ENCODE data around the gene TJAP1.
"Not testable (repeated sequence)": the region's sequence is repeated elsewhere in the genome, so short reads cannot be mapped to it uniquely, and the experiment has no call there.

Gene TJAP1

GRCh38 chr6:43488667-43489276 lies 11.4 kb downstream of the TJAP1 start:
- DNase-seq (ENCODE audit: low spot score), result no peak

GRCh38 chr6:43489277-43490072 lies 12.1 kb downstream of the TJAP1 start:
- no peak for DNase-seq (ENCODE audit: low spot score)

- no peak for DNase-seq (ENCODE audit: low spot score)
Observed at GRCh38 chr6:43490523-43490939, 13.2 kb downstream of the TJAP1 start.

- DNase-seq (ENCODE audit: low spot score), result no peak
Observed at GRCh38 chr6:43491750-43492661, 14.6 kb downstream of the TJAP1 start.

- DNase-seq (ENCODE audit: low spot score), result no peak
Observed at GRCh38 chr6:43492673-43493072, 15.3 kb downstream of the TJAP1 start.

GRCh38 chr6:43493230-43493629 lies 15.9 kb downstream of the TJAP1 start:
- DNase-seq (ENCODE audit: low spot score), result no peak

GRCh38 chr6:43493833-43494232 lies 16.5 kb downstream of the TJAP1 start:
- DNase-seq (ENCODE audit: low spot score), result no peak

- no peak for DNase-seq (ENCODE audit: low spot score)
Observed at GRCh38 chr6:43494321-43494720, 17.0 kb downstream of the TJAP1 start.

- DNase-seq (ENCODE audit: low spot score), result no peak
Observed at GRCh38 chr6:43494766-43495165, 17.4 kb downstream of the TJAP1 start.

- DNase-seq (ENCODE audit: low spot score), result no peak
Observed at GRCh38 chr6:43495409-43495941, 18.1 kb downstream of the TJAP1 start.

- no peak for DNase-seq (ENCODE audit: low spot score)
Observed at GRCh38 chr6:43496370-43497128, 19.2 kb downstream of the TJAP1 start.

- no peak for DNase-seq (ENCODE audit: low spot score)
Observed at GRCh38 chr6:43497129-43497396, 19.7 kb downstream of the TJAP1 start.

- DNase-seq (ENCODE audit: low spot score), result no peak
Observed at GRCh38 chr6:43497689-43498088, 20.3 kb downstream of the TJAP1 start.

GRCh38 chr6:43498291-43498690 lies 20.9 kb downstream of the TJAP1 start:
- not testable (repeated sequence) for DNase-seq (ENCODE audit: low spot score)

- no peak for DNase-seq (ENCODE audit: low spot score)
Observed at GRCh38 chr6:43499028-43499815, 21.9 kb downstream of the TJAP1 start.

GRCh38 chr6:43500921-43501320 lies 23.6 kb downstream of the TJAP1 start:
- DNase-seq (ENCODE audit: low spot score), result no peak

- DNase-seq (ENCODE audit: low spot score), result no peak
Observed at GRCh38 chr6:43502666-43503065, 25.3 kb downstream of the TJAP1 start.

- no peak for DNase-seq (ENCODE audit: low spot score)
Observed at GRCh38 chr6:43503443-43503842, 26.1 kb downstream of the TJAP1 start.

- DNase-seq (ENCODE audit: low spot score), result no peak
Observed at GRCh38 chr6:43504756-43505593, 27.6 kb downstream of the TJAP1 start.

- no peak for DNase-seq (ENCODE audit: low spot score)
Observed at GRCh38 chr6:43505718-43506117, 28.3 kb downstream of the TJAP1 start.

Data from hematopoietic multipotent progenitor cell treated with erythropoietin and hydrocortisone succinate and interleukin-3 and kit ligand, for 17 days (in vitro differentiated cells).